DOHH2 (cell line): Measurements from ENCODE around the gene GHR.

Experiments
- H3F3A ChIP-seq: fragments of 200-600 bp; sonication (generic), shearing (Covaris generic); 2 replicates; pipeline ENCODE4 v1.6.0; 2016; ENCODE audit warnings: antibody characterized with exemption, mild to moderate bottlenecking; ENCODE audit not compliant: control insufficient read depth, insufficient read depth
- H3K27ac ChIP-seq: fragments of 200-600 bp; sonication (generic); 2 replicates; pipeline ENCODE4 v1.5.1; 2014; ENCODE audit warnings: low read depth, mild to moderate bottlenecking, low read length, moderate library complexity
- H3K27me3 ChIP-seq: fragments of 200-600 bp; sonication (generic); 2 replicates; pipeline ENCODE4 v1.6.1; 2014; ENCODE audit warnings: mild to moderate bottlenecking, low read length, mixed read lengths; ENCODE audit not compliant: control insufficient read depth
- H3K36me3 ChIP-seq: fragments of 200-600 bp; sonication (generic); 2 replicates; pipeline ENCODE4 v1.6.1; 2014; ENCODE audit warnings: mild to moderate bottlenecking, low read length, moderate library complexity, mixed read lengths; ENCODE audit not compliant: control insufficient read depth
- H3K4me1 ChIP-seq: fragments of 200-600 bp; sonication (generic); 2 replicates; pipeline ENCODE4 v1.6.1; 2014; ENCODE audit warnings: mild to moderate bottlenecking, low read length, mixed read lengths; ENCODE audit not compliant: control insufficient read depth
- H3K4me2 ChIP-seq: fragments of 200-600 bp; sonication (generic); 2 replicates; pipeline ENCODE4 v1.6.0; 2014; ENCODE audit warnings: mild to moderate bottlenecking, low read length, moderate library complexity
- H3K4me3 ChIP-seq: fragments of 200-600 bp; sonication (generic); 2 replicates; pipeline ENCODE4 v1.5.1; 2014; ENCODE audit warnings: mild to moderate bottlenecking, low read length, mixed read lengths
- H3K79me2 ChIP-seq: fragments of 200-600 bp; sonication (generic); 2 replicates; pipeline ENCODE4 v1.6.1; 2014; ENCODE audit warnings: mild to moderate bottlenecking, low read length, mixed read lengths; ENCODE audit not compliant: control insufficient read depth
- H3K9me2 ChIP-seq: fragments of 200-600 bp; sonication (generic); replicated peaks from 2 replicates; pipeline ENCODE4 v1.6.1; 2014; ENCODE audit warnings: mild to moderate bottlenecking, low read length, mixed read lengths; ENCODE audit not compliant: control insufficient read depth
- H3K9me3 ChIP-seq: fragments of 200-600 bp; sonication (generic); 2 replicates; pipeline ENCODE4 v1.6.1; 2014; ENCODE audit warnings: antibody characterized with exemption, low read length, mixed read lengths; ENCODE audit not compliant: control insufficient read depth, insufficient read depth
- H4K20me1 ChIP-seq: fragments of 200-600 bp; sonication (generic); 2 replicates; pipeline ENCODE4 v1.6.0; 2014; ENCODE audit warnings: low read depth, mild to moderate bottlenecking, antibody characterized with exemption, low read length, moderate library complexity; ENCODE audit not compliant: control insufficient read depth, insufficient read depth
- EZH2phosphoT487 ChIP-seq: fragments of 200-600 bp; sonication (generic); IDR thresholded peaks from 2 replicates; pipeline ENCODE4 v1.6.1; 2017; ENCODE audit warnings: borderline replicate concordance, mild to moderate bottlenecking, antibody characterized with exemption, low read length, moderate library complexity, mixed read lengths
- TF ChIP-seq, protein P1 (sequence below): fragments of 200-600 bp; sonication (generic); IDR thresholded peaks from one replicate; pipeline ENCODE4 v1.5.1; 2014; ENCODE audit warnings: antibody characterized with exemption, mild to moderate bottlenecking, low read depth, low read length; ENCODE audit not compliant: poor library complexity, severe bottlenecking

GHR gene

DNA sequence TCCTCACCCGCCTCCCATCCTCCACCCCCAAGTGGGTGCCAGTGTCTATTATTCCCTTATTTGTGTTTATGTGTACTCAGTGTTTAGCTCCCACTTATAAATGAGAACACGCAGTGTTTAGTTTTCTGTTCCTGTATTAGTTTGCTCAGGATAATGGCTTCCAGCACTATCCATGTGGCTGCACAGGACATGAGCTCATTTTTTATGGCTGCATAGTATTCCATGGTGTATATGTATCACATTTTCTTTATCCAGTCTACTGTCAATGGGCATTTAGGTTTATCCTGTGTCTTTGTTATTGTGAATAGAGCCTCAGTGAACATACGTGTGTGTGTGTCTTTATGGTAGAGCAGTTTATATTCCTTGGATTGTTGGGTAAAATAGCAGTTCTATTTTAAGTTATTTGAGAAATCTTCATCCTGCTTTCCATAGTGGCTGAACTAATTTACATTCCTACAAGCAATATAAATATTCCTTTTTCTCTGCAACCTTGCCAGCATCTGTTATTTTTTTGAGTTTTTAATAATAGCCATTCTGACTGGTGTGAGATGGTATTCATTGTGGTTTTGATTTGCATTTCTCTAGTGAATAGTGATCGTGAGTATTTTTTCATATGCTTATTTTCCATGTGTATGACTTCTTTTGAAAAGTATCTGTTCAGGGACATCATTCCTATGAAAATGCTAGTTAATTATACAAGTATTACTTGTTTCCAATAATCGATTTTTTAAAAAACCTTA, 169.3 kb downstream of the GHR start:
- Histone ChIP-seq H3K79me2 (no peaks in the 10 kb centered on the region), H3K9me3 (0 out of 2 replicates have a peak, but pooled peaks cover 2% of the 10 kb centered on the region), H3K4me2 (no peak overlapping the region), H3K27me3 (peaks cover 6% of the 10 kb centered on the region), H3K4me1 (no peaks in the 10 kb centered on the region), H3F3A (no peaks in the 10 kb centered on the region), H3K36me3 (no peaks in the 10 kb centered on the region), H3K27ac (no peak overlapping the region), H3K4me3 (no peak overlapping the region), H3K9me2 (no peaks in the 10 kb centered on the region), H4K20me1 (no peaks in the 10 kb centered on the region)
- TF ChIP-seq EZH2phosphoT487 = no peak
- TF ChIP-seq, protein P1, sequence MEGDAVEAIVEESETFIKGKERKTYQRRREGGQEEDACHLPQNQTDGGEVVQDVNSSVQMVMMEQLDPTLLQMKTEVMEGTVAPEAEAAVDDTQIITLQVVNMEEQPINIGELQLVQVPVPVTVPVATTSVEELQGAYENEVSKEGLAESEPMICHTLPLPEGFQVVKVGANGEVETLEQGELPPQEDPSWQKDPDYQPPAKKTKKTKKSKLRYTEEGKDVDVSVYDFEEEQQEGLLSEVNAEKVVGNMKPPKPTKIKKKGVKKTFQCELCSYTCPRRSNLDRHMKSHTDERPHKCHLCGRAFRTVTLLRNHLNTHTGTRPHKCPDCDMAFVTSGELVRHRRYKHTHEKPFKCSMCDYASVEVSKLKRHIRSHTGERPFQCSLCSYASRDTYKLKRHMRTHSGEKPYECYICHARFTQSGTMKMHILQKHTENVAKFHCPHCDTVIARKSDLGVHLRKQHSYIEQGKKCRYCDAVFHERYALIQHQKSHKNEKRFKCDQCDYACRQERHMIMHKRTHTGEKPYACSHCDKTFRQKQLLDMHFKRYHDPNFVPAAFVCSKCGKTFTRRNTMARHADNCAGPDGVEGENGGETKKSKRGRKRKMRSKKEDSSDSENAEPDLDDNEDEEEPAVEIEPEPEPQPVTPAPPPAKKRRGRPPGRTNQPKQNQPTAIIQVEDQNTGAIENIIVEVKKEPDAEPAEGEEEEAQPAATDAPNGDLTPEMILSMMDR = no peak

DNA sequence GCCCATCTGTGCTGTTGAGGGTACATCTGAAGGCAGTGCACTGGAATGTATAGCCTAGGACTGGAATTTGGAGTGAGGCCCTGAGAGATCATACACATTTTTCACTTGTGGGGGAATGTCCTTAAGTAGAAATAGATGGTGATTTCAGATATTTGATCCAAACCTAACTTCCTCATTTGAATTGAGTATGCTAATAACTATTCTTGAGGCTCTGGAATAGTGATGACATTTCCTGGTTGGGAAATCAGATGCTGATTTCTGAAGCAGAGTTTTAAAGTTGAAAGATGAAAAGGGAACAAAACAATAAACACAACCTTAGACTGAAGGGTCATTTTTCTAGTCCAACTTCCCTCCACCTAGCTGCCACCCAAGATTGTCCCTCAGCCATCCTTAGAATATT, 170.4 kb downstream of the GHR start:
- H3F3A ChIP-seq = no peaks in the 10 kb centered on the region
- no peaks in the 10 kb centered on the region for H4K20me1 ChIP-seq
- no peak overlapping the region for H3K4me3 ChIP-seq
- H3K27me3 ChIP-seq = peaks cover 6% of the 10 kb centered on the region
- no peak overlapping the region for H3K27ac ChIP-seq
- no peaks in the 10 kb centered on the region for H3K4me1 ChIP-seq
- H3K9me2 ChIP-seq = no peaks in the 10 kb centered on the region
- no peak for TF ChIP-seq EZH2phosphoT487
- TF ChIP-seq, protein P1 = no peak
- no peaks in the 10 kb centered on the region for H3K36me3 ChIP-seq
- H3K79me2 ChIP-seq = no peaks in the 10 kb centered on the region
- H3K4me2 ChIP-seq = no peak overlapping the region
- 0 out of 2 replicates have a peak, but pooled peaks cover 2% of the 10 kb centered on the region for H3K9me3 ChIP-seq

DNA sequence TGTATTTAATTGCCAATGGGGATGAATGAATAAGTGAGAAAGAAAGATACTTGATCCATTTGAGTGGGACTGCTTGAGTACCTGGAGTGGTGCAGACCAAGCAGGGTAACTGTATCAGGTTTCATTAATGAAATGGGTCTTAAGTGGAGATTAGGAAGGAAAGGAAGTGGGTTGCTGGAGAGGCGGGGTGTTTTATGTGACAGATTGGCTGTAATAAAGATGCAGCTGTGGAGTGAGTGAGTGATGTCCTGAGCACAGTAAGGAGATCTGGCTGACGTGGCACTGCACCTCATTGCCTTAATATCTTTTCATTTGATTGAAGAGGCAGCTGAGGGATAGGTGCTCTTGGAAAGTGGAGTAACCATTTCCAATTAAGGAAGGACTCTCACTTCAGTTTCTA, 172.4 kb downstream of the GHR start:
- Histone ChIP-seq H3K27ac (no peak overlapping the region), H3K36me3 (no peaks in the 10 kb centered on the region), H3K27me3 (peaks cover 4% of the 10 kb centered on the region), H3K9me2 (no peaks in the 10 kb centered on the region), H3K4me2 (no peak overlapping the region), H3K4me1 (no peaks in the 10 kb centered on the region), H3F3A (no peaks in the 10 kb centered on the region), H3K9me3 (0 out of 2 replicates have a peak, but pooled peaks cover 2% of the 10 kb centered on the region), H4K20me1 (no peaks in the 10 kb centered on the region), H3K4me3 (no peak overlapping the region), H3K79me2 (no peaks in the 10 kb centered on the region)
- no peak for TF ChIP-seq EZH2phosphoT487
- TF ChIP-seq, protein P1 = no peak
